Body of pancreas (tissue), 4 donors: Measurements from ENCODE around the gene GPR151. TPM values are rescaled to one million over a fixed set of nuclear protein-coding genes. Genes with fewer than 3 reads are reported as not detected.

Experiments used
- ATAC-seq: fragments of 150-250 bp; one replicate; pipeline ENCODE4 v1.9.1; 2016
- DNase-seq, 4 donors: peaks; one replicate each; pipeline ENCODE4 v3.0.0-alpha.2; 2019
- H3K27ac ChIP-seq, 4 donors: fragments of 200-600 bp; sonication (generic); 1 replicate in 3 of 4; 2 replicates in 1 of 4; pipeline versions ENCODE4 v1.5.1 to v1.6.1; 2016 to 2019; ENCODE audit warnings: mild to moderate bottlenecking in 1 of 4, mixed read lengths in 1 of 4, moderate library complexity in 1 of 4
- H3K27me3 ChIP-seq, 2 donors: fragments of 200-600 bp; sonication (generic); one replicate each; pipeline ENCODE4 v1.6.0; 2016; ENCODE audit warnings: mild to moderate bottlenecking in 1 of 2
- H3K36me3 ChIP-seq, 2 donors: fragments of 200-600 bp; sonication (generic); replicated peaks in 1 of 2; 2 replicates each; pipeline ENCODE4 v1.5.1; 2016; ENCODE audit warnings: low read depth in 2 of 2; ENCODE audit not compliant: insufficient read depth in 1 of 2
- H3K4me1 ChIP-seq: fragments of 200-600 bp; sonication (generic); one replicate; pipeline ENCODE4 v1.6.0; 2016
- H3K4me3 ChIP-seq, 2 donors: fragments of 200-600 bp; sonication (generic); 1 replicate in 1 of 2; 2 replicates in 1 of 2; pipeline ENCODE4 v1.5.1; 2016 to 2019
- H3K9me3 ChIP-seq, 3 donors: fragments of 200-600 bp; sonication (generic); 1 replicate in 2 of 3; 2 replicates in 1 of 3; pipeline ENCODE4 v1.5.1; 2016
- POLR2A ChIP-seq, 3 donors: fragments of 450-650 bp; IDR thresholded peaks; one replicate each; pipeline ENCODE4 v1.6.1; 2016; ENCODE audit warnings: antibody characterized with exemption in 3 of 3, mild to moderate bottlenecking in 2 of 3
- WGBS, 2 donors: methylation state at CpG; one replicate each; pipeline ENCODE4 v1.1.5; 2017; 5-methylcytosine and 5-hydroxymethylcytosine counted together
- intact Hi-C: fragments of 100-400 bp; cut with DNase I; formaldehyde crosslinking; loops from one replicate; pipeline ENCODE4 v1.15.1; 2023
- total RNA-seq, 2 donors: library from RNA; depleted of rRNA; stranded (reverse); fragments of >200 nt; gene quantifications; one replicate each; pipeline ENCODE4 v1.1.0, GENCODE V29; 2016
- TF ChIP-seq, protein P1 (sequence below), 7 experiments: fragments of 450-650 bp in 4 of 7; fragments of 200-600 bp in 3 of 7; sonication (generic) in 3 of 7; IDR thresholded peaks; one replicate each; pipeline ENCODE4 v1.5.1; 2016 to 2019; ENCODE audit warnings: antibody characterized with exemption in 7 of 7

GPR151 gene
- total RNA-seq = not detected

DNA sequence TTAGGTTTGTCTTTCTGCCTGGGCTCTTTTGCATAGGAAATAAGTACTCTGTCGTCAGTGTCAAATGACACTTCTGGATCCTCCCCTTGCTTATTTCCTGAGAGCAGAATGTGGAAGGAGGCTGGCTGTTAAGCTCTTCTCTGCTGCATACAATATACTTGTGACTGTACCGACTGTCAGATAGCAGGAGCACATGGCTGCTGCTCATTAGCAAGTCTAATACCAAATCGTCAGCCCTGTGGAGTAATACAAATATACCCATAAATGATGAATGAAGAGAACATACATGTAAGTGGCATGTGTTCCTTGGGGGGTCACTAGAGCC is at the start of gene GPR151:
Gene GPR151 (minus strand): TSS at position 40 of the 325 bp plus-strand sequence. CDS start 77 bp downstream, outside the sequence.
- Histone ChIP-seq H3K4me3 (no peak within 1 kb of the TSS), H3K4me1 (no peaks in the 10 kb centered on the region), H3K36me3 (peaks cover 0 to 5% of the 10 kb centered on the region in 2 donors), H3K9me3 (no peaks in the 10 kb centered on the region), H3K27ac (no peak within 1 kb of the TSS), H3K27me3 (no peaks in the 10 kb centered on the region)
- TF ChIP-seq, protein P1, sequence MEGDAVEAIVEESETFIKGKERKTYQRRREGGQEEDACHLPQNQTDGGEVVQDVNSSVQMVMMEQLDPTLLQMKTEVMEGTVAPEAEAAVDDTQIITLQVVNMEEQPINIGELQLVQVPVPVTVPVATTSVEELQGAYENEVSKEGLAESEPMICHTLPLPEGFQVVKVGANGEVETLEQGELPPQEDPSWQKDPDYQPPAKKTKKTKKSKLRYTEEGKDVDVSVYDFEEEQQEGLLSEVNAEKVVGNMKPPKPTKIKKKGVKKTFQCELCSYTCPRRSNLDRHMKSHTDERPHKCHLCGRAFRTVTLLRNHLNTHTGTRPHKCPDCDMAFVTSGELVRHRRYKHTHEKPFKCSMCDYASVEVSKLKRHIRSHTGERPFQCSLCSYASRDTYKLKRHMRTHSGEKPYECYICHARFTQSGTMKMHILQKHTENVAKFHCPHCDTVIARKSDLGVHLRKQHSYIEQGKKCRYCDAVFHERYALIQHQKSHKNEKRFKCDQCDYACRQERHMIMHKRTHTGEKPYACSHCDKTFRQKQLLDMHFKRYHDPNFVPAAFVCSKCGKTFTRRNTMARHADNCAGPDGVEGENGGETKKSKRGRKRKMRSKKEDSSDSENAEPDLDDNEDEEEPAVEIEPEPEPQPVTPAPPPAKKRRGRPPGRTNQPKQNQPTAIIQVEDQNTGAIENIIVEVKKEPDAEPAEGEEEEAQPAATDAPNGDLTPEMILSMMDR (IDR thresholded peaks at IDR 0.05) = no peak
- TF ChIP-seq POLR2A (IDR thresholded peaks at IDR 0.05) = no peak
- intact Hi-C loops = no loop called here
- 11 to 34% methylated on average over 3 of the region's 3 CpGs for WGBS, 2 donors
- no peak for DNase-seq
- ATAC-seq = no peak

DNA sequence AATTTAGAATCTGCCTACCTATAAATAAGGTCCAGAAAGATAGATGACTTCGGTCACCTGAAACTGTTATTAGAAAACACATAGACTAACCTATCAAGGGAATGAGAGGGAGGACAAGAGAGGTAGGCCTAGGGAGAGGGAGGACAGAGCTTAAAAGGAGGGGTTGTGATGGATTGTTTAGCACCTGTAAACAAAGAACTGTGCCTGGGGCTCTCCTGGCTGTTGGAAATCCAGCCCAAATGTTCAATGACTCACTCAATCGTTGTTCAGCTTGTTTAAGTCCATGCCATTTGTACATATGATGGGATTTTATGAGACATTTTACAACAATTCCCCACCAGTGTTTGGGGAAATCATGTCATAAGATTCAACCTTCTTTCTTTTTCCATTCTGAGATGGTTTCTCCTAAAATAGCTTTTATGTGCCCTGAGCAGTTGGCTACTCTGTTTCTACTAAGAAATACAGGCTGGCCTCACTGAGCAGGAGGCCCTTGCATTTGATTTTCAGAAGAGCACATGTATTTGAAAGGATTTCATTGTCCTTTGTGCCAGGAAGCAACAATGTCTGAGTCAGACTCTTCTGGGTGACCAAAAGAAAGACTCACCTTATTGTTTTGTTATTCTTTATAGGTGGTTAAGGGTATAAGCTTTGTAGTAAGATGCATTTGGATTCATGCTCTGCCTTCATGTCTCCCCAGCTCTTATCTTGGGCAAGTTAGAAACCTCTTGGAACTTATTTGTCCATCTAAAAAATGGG is 48.2 kb upstream of the GPR151 start:
- no peaks in the 10 kb centered on the region for H3K9me3 ChIP-seq
- intact Hi-C loops = no loop called here
- H3K27ac ChIP-seq = no peak overlapping the region

DNA sequence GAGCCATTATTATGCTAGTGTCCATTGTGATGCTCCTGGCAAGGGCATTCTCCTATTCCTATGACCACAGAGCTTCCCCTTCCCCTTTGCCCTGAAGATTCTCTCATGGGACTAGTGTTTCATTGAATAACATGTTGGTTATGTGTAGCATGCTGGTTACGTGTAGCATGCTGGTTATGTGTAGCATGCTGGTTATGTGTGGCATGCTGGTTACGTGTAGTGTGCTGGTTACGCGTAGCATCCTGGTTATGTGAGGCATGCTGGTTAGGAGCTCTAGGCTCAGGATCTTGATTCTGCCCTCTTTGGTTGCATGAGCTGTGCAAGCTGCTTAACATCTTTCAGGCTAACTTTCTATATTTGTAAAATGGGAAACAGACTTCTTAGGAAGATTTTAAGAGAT is 46.5 kb upstream of the GPR151 start:
- no peak overlapping the region for H3K27ac ChIP-seq
- TF ChIP-seq POLR2A (IDR thresholded peaks at IDR 0.05) = no peak
- TF ChIP-seq, protein P1 (IDR thresholded peaks at IDR 0.05) = no peak
- no peak for DNase-seq
- WGBS, 2 donors = 84 to 87% methylated on average over 4 of the region's 4 CpGs
- no peaks in the 10 kb centered on the region for H3K9me3 ChIP-seq
- intact Hi-C loops = no loop called here
- H3K4me1 ChIP-seq = peaks cover 10% of the 10 kb centered on the region
- no peak for ATAC-seq
- no peaks in the 10 kb centered on the region for H3K36me3 ChIP-seq
- H3K4me3 ChIP-seq = no peak overlapping the region
- H3K27me3 ChIP-seq = no peaks in the 10 kb centered on the region

More for the DNA sequence above, 48.2 kb upstream of the GPR151 start:
- no peak for TF ChIP-seq POLR2A (IDR thresholded peaks at IDR 0.05)
- TF ChIP-seq, protein P1 (IDR thresholded peaks at IDR 0.05) = no peak
- Histone ChIP-seq H3K4me1 (peaks cover 10% of the 10 kb centered on the region), H3K27me3 (no peaks in the 10 kb centered on the region), H3K4me3 (no peak overlapping the region), H3K36me3 (no peaks in the 10 kb centered on the region)
- DNase-seq (no peak), ATAC-seq (no peak)
- 44 to 54% methylated on average over 2 of the region's 2 CpGs for WGBS, 2 donors

- TF ChIP-seq, protein P1 (IDR thresholded peaks at IDR 0.05) = no peak
- no peak for TF ChIP-seq POLR2A (IDR thresholded peaks at IDR 0.05)
- H3K4me1 ChIP-seq = peaks cover 10% of the 10 kb centered on the region
- DNase-seq = no peak
- WGBS, 2 donors = 70 to 77% methylated on average over 5 of the region's 5 CpGs
- H3K27ac ChIP-seq = no peak overlapping the region
- intact Hi-C loops = no loop called here
- no peak for ATAC-seq
- H3K36me3 ChIP-seq = no peaks in the 10 kb centered on the region
- H3K9me3 ChIP-seq = no peaks in the 10 kb centered on the region
- no peaks in the 10 kb centered on the region for H3K27me3 ChIP-seq
- no peak overlapping the region for H3K4me3 ChIP-seq
Measured at GRCh38 chr5:146561711-146562110, 45.7 kb upstream of the GPR151 start.
